Skeletal muscle tissue (tissue), 5 donors: Measurements from ENCODE around the gene KIF1C. TPM values are rescaled to one million over a fixed set of nuclear protein-coding genes. Genes with fewer than 3 reads are reported as not detected.
"Not testable (repeated sequence)": the region's sequence is repeated elsewhere in the genome, so short reads cannot be mapped to it uniquely, and the experiment has no call there.

ENCODE experiments used
- H3K27ac ChIP-seq: one replicate; pipeline ENCODE4 v1.7.0; 2013; ENCODE audit warnings: mild to moderate bottlenecking, low read depth, low read length, inconsistent platforms
- H3K27me3 ChIP-seq, 3 donors: one replicate each; pipeline ENCODE4 v1.7.0; 2013; ENCODE audit warnings: low read length in 3 of 3; ENCODE audit not compliant: control insufficient read depth in 3 of 3, insufficient read depth in 3 of 3
- H3K36me3 ChIP-seq, 3 donors: one replicate each; pipeline ENCODE4 v1.7.0; 2013; ENCODE audit warnings: low read length in 3 of 3; ENCODE audit not compliant: control insufficient read depth in 3 of 3, insufficient read depth in 3 of 3
- H3K4me1 ChIP-seq, 3 donors: one replicate each; pipeline ENCODE4 v1.7.0; 2013; ENCODE audit warnings: low read length in 3 of 3, mild to moderate bottlenecking in 3 of 3; ENCODE audit not compliant: control insufficient read depth in 3 of 3, insufficient read depth in 3 of 3
- H3K4me3 ChIP-seq, 3 donors: one replicate each; pipeline ENCODE4 v1.7.0; 2013; ENCODE audit warnings: low read length in 3 of 3
- H3K9ac ChIP-seq, 3 donors: one replicate each; pipeline ENCODE4 v1.7.0; 2013; ENCODE audit warnings: low read length in 3 of 3, mild to moderate bottlenecking in 3 of 3, moderate library complexity in 2 of 3, low read depth in 1 of 3
- H3K9me3 ChIP-seq, 3 donors: one replicate each; pipeline ENCODE4 v1.7.0; 2013; ENCODE audit warnings: low read length in 3 of 3; ENCODE audit not compliant: control insufficient read depth in 3 of 3
- small RNA-seq: library from RNA; depleted of rRNA; stranded (forward); fragments of <200 nt; gene quantifications from one replicate; pipeline ENCODE3, GENCODE V24; 2014
- total RNA-seq: library from RNA; depleted of rRNA; stranded (reverse); fragments of >200 nt; gene quantifications from one replicate; pipeline ENCODE4 v1.2.3, GENCODE V29; 2014
- donor health status: Osteomylitis.

The KIF1C gene
- total RNA-seq, 1 donor from 2014 or later = 47.5 TPM

DNA sequence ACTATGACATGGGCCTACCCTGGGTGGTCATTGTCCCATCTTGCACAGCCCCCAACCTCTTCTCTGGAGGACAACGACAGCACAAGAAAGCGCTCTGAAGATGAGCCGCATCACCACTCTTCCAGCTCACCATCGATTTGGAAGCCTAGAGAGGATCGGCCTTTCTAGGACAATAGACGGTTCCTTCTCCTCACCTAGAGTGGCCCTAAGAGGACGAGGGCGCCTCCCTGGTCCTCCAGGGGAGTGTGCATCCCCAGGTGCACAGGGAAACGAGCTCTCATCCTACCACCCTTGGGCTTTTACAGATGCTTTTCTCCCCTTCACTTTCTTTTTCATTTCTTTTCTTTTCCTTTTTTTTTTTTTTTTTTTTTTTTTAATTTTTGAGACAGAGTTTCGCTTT lies 57.8 kb downstream of the KIF1C start:
- H3K27me3 ChIP-seq = peaks cover 0 to 3% (median 0%) of the 10 kb centered on the region in 3 donors

DNA sequence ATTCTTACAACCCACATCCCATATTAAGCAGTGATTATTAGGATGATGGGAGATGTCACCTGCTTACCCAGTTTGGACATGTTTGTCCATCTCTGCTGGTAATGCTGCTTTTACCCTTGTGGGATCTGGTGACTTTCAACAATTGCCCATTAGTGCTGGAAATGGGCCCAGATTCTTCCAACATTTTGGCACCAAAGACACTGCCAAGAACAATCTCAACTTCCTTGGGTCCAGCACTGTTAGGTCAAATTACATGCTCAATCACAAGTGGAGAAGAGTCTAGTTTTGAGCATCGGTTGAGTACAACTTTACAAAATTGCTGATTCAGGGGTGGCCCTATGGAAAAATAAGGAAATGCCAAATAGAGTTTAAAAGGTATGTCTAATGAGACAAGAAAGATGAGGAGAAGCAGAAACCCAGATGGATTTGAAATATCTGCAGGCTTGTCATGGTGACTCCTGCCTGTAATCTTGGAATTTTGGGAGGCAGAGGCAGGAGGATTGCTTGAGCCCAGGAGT lies 67.5 kb downstream of the KIF1C start:
- H3K27ac ChIP-seq = no peak overlapping the region
- no peaks in the 10 kb centered on the region for H3K4me1 ChIP-seq
- no peaks in the 10 kb centered on the region for H3K36me3 ChIP-seq
- no peak overlapping the region for H3K9ac ChIP-seq
- H3K4me3 ChIP-seq = no peak overlapping the region
- no peaks in the 10 kb centered on the region for H3K9me3 ChIP-seq
- no peaks in the 10 kb centered on the region for H3K27me3 ChIP-seq

More for the DNA sequence above, 57.8 kb downstream of the KIF1C start:
- H3K4me1 ChIP-seq = no peaks in the 10 kb centered on the region
- no peak overlapping the region for H3K27ac ChIP-seq
- H3K4me3 ChIP-seq = no peak overlapping the region
- H3K9ac ChIP-seq = no peak overlapping the region
- no peaks in the 10 kb centered on the region for H3K9me3 ChIP-seq
- no peaks in the 10 kb centered on the region for H3K36me3 ChIP-seq

DNA sequence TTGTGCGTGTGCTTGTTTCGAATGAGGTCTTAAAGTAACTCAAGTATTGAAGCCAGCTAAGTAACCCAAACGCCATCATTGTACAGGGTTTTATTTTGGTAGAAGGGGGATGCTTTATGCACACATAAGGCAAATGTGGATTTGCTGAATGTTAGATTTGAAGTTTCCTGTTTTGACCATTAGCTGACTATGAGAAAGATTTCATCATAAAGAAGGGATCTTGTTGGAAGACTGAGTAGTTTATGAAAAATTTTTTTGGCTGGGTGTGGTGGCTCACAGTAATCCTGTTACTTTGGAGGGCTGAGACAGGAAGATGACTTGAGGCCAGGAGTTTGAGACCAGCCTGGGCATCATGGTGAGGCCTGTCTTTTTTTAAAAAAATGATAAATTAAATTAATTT lies 70.5 kb downstream of the KIF1C start:
- no peak overlapping the region for H3K27ac ChIP-seq
- no peaks in the 10 kb centered on the region for H3K9me3 ChIP-seq
- no peak overlapping the region for H3K4me3 ChIP-seq
- H3K36me3 ChIP-seq = no peaks in the 10 kb centered on the region
- H3K9ac ChIP-seq = no peak overlapping the region
- H3K27me3 ChIP-seq = no peaks in the 10 kb centered on the region
- H3K4me1 ChIP-seq = no peaks in the 10 kb centered on the region

- Histone ChIP-seq H3K4me1 (no peaks in the 10 kb centered on the region), H3K36me3 (no peaks in the 10 kb centered on the region), H3K27ac (no peak overlapping the region), H3K9ac (no peak overlapping the region), H3K9me3 (no peaks in the 10 kb centered on the region), H3K4me3 (no peak overlapping the region), H3K27me3 (no peaks in the 10 kb centered on the region)
Measured at GRCh38 chr17:5069724-5070123, 72.0 kb downstream of the KIF1C start.

- not testable (repeated sequence) for H3K4me3 ChIP-seq, H3K27ac ChIP-seq, H3K36me3 ChIP-seq, H3K9ac ChIP-seq, H3K9me3 ChIP-seq, H3K27me3 ChIP-seq
- H3K4me1 ChIP-seq = peaks cover 14 to 21% (median 17%) of the 10 kb centered on the region in 3 donors
Measured at GRCh38 chr17:5075472-5075871, 77.7 kb downstream of the KIF1C start.

GRCh38 chr17:5077275-5077674 lies 79.5 kb downstream of the KIF1C start:
- H3K36me3 ChIP-seq, H3K9me3 ChIP-seq, H3K27me3 ChIP-seq: not testable (repeated sequence)
- H3K9ac ChIP-seq = peak overlapping the region in 1 of 3 donors; percentile 96
- H3K4me1 ChIP-seq = peaks cover 14 to 24% (median 22%) of the 10 kb centered on the region in 3 donors
- peak overlapping the region; percentile 93 to 96 (median 96) for H3K4me3 ChIP-seq
- peak overlapping the region; percentile 95 for H3K27ac ChIP-seq

DNA sequence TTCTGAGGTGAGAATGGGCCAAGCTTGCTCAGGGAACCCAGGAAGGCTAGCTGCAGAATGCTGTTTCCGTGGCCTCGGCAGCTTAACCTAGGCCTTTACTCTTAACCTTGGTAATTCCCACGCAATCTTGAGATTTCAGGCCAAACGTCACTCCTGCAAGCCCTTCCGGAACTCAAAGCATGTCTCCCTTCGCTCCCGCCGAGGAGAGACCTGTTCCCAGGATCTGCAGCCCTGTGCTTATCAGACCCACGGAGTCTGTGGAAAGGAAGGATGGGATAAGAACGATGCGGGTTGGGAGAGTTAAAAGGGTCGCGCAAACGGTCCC lies 80.0 kb downstream of the KIF1C start:
- Histone ChIP-seq H3K9me3 (no peaks in the 10 kb centered on the region), H3K9ac (peak overlapping the region; percentile 96 to 97 (median 96)), H3K27ac (peak overlapping the region; percentile 95), H3K4me1 (peaks cover 14 to 24% (median 22%) of the 10 kb centered on the region in 3 donors), H3K4me3 (peak overlapping the region; percentile 93 to 96 (median 96)), H3K27me3 (no peaks in the 10 kb centered on the region), H3K36me3 (peaks cover 4 to 9% (median 4%) of the 10 kb centered on the region in 3 donors)

Small RNA genes within 50 kb of the gene (small RNA-seq; reads per million reads assigned to genes)
- not detected for gene MIR6864
- gene MIR6865 = not detected

Other genes with a start within 250 kb of the KIF1C start
- not detected for gene TM4SF5, start 226.1 kb upstream of the KIF1C start, total RNA-seq
- 4.7 TPM for gene VMO1, start 211.6 kb upstream of the KIF1C start, total RNA-seq
- gene GLTPD2, start 209.0 kb upstream of the KIF1C start, total RNA-seq = not detected
- gene PSMB6, start 201.8 kb upstream of the KIF1C start, total RNA-seq = 105 TPM
- gene PLD2, start 190.8 kb upstream of the KIF1C start, total RNA-seq = 9.9 TPM
- gene MINK1, start 164.6 kb upstream of the KIF1C start, total RNA-seq = 13.0 TPM
- gene C17orf107, start 98.4 kb upstream of the KIF1C start, total RNA-seq = 2.6 TPM
- gene CHRNE, start 94.9 kb upstream of the KIF1C start, total RNA-seq = 1.0 TPM
- gene GP1BA, start 65.7 kb upstream of the KIF1C start, total RNA-seq = under 0.01 TPM
- gene SLC25A11, start 57.9 kb upstream of the KIF1C start, total RNA-seq = 59.5 TPM
- 12.0 TPM for gene RNF167, start 57.7 kb upstream of the KIF1C start, total RNA-seq
- gene PFN1, start 49.4 kb upstream of the KIF1C start, total RNA-seq = 137 TPM
- gene ENO3, start 46.8 kb upstream of the KIF1C start, total RNA-seq = 2,880 TPM
- 51.7 TPM for gene SPAG7, start 30.1 kb upstream of the KIF1C start, total RNA-seq
- gene CAMTA2, start 10.3 kb upstream of the KIF1C start, total RNA-seq = 4.7 TPM
- gene INCA1, start 428 bp upstream of the KIF1C start, total RNA-seq = not detected
- not detected for gene SLC52A1, start 37.5 kb downstream of the KIF1C start, total RNA-seq
- gene ZFP3, start 80.5 kb downstream of the KIF1C start, total RNA-seq = 6.3 TPM
- gene ZNF232, start 113.9 kb downstream of the KIF1C start, total RNA-seq = 6.8 TPM
- 3.7 TPM for gene USP6, start 118.1 kb downstream of the KIF1C start, total RNA-seq
- gene ZNF594, start 193.9 kb downstream of the KIF1C start, total RNA-seq = 8.9 TPM
- gene SCIMP, start 236.9 kb downstream of the KIF1C start, total RNA-seq = 2.1 TPM